ENCODE results near the gene MOCS2. TPM values are rescaled to one million over a fixed set of nuclear protein-coding genes. Genes with fewer than 3 reads are reported as not detected.

Gene MOCS2
- total and polyA plus RNA-seq, 10 of the 15 experiments (the other 5 are each of a cell fraction or from before 2014, with no cell fraction given): 11.0 to 27.4 (median 22.5) TPM

DNA sequence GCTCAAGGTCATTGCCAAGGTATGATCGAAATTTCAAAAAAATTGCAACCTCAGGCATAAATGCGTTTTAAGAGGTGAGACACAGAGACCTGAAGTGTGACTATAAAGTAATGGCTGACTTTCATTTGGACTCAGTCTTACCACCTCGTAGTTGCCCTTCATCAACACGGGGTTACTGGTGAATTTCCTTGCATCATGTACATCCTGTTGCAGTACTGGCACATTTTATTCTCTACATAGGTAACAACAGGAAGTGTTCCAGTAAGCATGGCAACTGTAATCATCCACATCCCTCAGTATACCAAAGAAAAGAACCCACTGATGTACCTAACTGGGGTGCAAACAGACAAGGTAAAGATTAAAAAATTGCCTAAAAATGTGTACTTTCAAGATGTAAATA, 29.3 kb downstream of the MOCS2 start:
- ChIA-PET SMC1A (ENCODE audit: uncharacterized antibody, unreplicated experiment) (no interaction called here), CTCF (no interaction called here), POLR2A (interaction anchor here (0.5 kb wide), 1 partner anchor 266 kb away, joined by 5 read pairs; no protein-coding TSS in a partner anchor), RAD21 (ENCODE audit: unreplicated experiment) (interaction anchor here (1.0 kb wide), 1 partner anchor 132 kb away, joined by 3 read pairs; no protein-coding TSS in a partner anchor)
- Histone ChIP-seq H2AFZ (ENCODE audit: control insufficient read depth, low read depth, low read length) (no peak overlapping the region), H3K4me2 (ENCODE audit: control insufficient read depth, insufficient read depth) (no peak overlapping the region), H3K4me1 (ENCODE audit: control insufficient read depth, insufficient read depth, low read length) (no peaks in the 10 kb centered on the region), H3K9ac (ENCODE audit: control insufficient read depth, insufficient read depth, low read length) (no peak overlapping the region), H3K27ac (ENCODE audit: control insufficient read depth, insufficient read depth) (no peak overlapping the region), H3K79me2 (ENCODE audit: control insufficient read depth, insufficient read depth, low read length) (no peaks in the 10 kb centered on the region), H4K20me1 (ENCODE audit: control insufficient read depth, insufficient read depth) (no peaks in the 10 kb centered on the region), H3K9me3 (replicated peaks; ENCODE audit: control insufficient read depth, insufficient read depth, low read length) (no peaks in the 10 kb centered on the region), H3K4me3 (no peak overlapping the region), H3K36me3 (ENCODE audit: control insufficient read depth in 2 of 2, insufficient read depth in 2 of 2, low read length in 1 of 2) (no peaks in the 10 kb centered on the region), H3K27me3 (replicated peaks in 1 of 2; ENCODE audit: control insufficient read depth in 2 of 2, insufficient read depth in 2 of 2, low read length in 1 of 2) (no peaks in the 10 kb centered on the region; a peak in 2 of 4 replicates)
- no TSS peak for BruUV-seq (replicated peaks)
- intact Hi-C loops (cut with micrococcal nuclease; ENCODE audit: unreplicated experiment): no loop called here
- 10% methylated on average over 4 of the region's 4 CpGs for WGBS (ENCODE audit: insufficient coverage, insufficient replicate concordance, low lambda C conversion rate, missing lambda C conversion rate)
- in situ Hi-C loops (cut with MboI): no loop called here
- no peak for DNase-seq (ENCODE audit: low read depth, low spot score)
- FAIRE-seq: no peak
- no peak for ATAC-seq
- TF ChIP-seq, protein P1, sequence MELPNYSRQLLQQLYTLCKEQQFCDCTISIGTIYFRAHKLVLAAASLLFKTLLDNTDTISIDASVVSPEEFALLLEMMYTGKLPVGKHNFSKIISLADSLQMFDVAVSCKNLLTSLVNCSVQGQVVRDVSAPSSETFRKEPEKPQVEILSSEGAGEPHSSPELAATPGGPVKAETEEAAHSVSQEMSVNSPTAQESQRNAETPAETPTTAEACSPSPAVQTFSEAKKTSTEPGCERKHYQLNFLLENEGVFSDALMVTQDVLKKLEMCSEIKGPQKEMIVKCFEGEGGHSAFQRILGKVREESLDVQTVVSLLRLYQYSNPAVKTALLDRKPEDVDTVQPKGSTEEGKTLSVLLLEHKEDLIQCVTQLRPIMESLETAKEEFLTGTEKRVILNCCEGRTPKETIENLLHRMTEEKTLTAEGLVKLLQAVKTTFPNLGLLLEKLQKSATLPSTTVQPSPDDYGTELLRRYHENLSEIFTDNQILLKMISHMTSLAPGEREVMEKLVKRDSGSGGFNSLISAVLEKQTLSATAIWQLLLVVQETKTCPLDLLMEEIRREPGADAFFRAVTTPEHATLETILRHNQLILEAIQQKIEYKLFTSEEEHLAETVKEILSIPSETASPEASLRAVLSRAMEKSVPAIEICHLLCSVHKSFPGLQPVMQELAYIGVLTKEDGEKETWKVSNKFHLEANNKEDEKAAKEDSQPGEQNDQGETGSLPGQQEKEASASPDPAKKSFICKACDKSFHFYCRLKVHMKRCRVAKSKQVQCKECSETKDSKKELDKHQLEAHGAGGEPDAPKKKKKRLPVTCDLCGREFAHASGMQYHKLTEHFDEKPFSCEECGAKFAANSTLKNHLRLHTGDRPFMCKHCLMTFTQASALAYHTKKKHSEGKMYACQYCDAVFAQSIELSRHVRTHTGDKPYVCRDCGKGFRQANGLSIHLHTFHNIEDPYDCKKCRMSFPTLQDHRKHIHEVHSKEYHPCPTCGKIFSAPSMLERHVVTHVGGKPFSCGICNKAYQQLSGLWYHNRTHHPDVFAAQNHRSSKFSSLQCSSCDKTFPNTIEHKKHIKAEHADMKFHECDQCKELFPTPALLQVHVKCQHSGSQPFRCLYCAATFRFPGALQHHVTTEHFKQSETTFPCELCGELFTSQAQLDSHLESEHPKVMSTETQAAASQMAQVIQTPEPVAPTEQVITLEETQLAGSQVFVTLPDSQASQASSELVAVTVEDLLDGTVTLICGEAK (IDR thresholded peaks at IDR 0.05; ENCODE audit: borderline replicate concordance): no peak
- no peak for TF ChIP-seq SUPT20H (IDR thresholded peaks at IDR 0.05; ENCODE audit: borderline replicate concordance, control insufficient read depth, low read depth, low read length)
- no peak for TF ChIP-seq BCLAF1 (IDR thresholded peaks at IDR 0.05)
- no peak for TF ChIP-seq ZBED1 (IDR thresholded peaks at IDR 0.05; ENCODE audit: borderline replicate concordance)
- no peak for TF ChIP-seq BACH1 (IDR thresholded peaks at IDR 0.05; ENCODE audit: borderline replicate concordance)
- TF ChIP-seq, protein P2, sequence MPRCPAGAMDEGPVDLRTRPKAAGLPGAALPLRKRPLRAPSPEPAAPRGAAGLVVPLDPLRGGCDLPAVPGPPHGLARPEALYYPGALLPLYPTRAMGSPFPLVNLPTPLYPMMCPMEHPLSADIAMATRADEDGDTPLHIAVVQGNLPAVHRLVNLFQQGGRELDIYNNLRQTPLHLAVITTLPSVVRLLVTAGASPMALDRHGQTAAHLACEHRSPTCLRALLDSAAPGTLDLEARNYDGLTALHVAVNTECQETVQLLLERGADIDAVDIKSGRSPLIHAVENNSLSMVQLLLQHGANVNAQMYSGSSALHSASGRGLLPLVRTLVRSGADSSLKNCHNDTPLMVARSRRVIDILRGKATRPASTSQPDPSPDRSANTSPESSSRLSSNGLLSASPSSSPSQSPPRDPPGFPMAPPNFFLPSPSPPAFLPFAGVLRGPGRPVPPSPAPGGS (IDR thresholded peaks at IDR 0.05; ENCODE audit: borderline replicate concordance, insufficient read depth, low read depth, low read length, poor library complexity, severe bottlenecking): no peak
- no peak for TF ChIP-seq KDM1A (IDR thresholded peaks at IDR 0.05; ENCODE audit: borderline replicate concordance)
- no peak for TF ChIP-seq ZNF274 (IDR thresholded peaks at IDR 0.05; ENCODE audit: insufficient read depth, insufficient read length)
- TF ChIP-seq CBX5 (IDR thresholded peaks at IDR 0.05; ENCODE audit: low read depth): no peak
- TF ChIP-seq TCF7 (IDR thresholded peaks at IDR 0.05; ENCODE audit: borderline replicate concordance): no peak
- no peak for TF ChIP-seq SMC3 (IDR thresholded peaks at IDR 0.05; ENCODE audit: borderline replicate concordance, low read length)
- TF ChIP-seq IRF4 (IDR thresholded peaks at IDR 0.05; ENCODE audit: low read depth, low read length): no peak
- no peak for TF ChIP-seq YBX1 (IDR thresholded peaks at IDR 0.05)
